Endodermal cell (in vitro differentiated cells): ENCODE data around the gene NRL. TPM values are rescaled to one million over a fixed set of nuclear protein-coding genes. Genes with fewer than 3 reads are reported as not detected.
"Not testable (repeated sequence)": the region's sequence is repeated elsewhere in the genome, so short reads cannot be mapped to it uniquely, and the experiment has no call there.

ENCODE experiments used
- DNase-seq: peaks from one replicate; pipeline ENCODE4 v3.0.0-alpha.2; 2017
- H3K27ac ChIP-seq: 2 replicates; pipeline ENCODE4 v1.5.1; 2013; ENCODE audit warnings: mild to moderate bottlenecking, low read depth, low read length, moderate library complexity
- H3K27me3 ChIP-seq: 2 replicates; pipeline ENCODE4 v1.6.1; 2013; ENCODE audit warnings: mild to moderate bottlenecking, low read length, moderate library complexity; ENCODE audit not compliant: insufficient read depth, control insufficient read depth, poor library complexity, severe bottlenecking
- H3K36me3 ChIP-seq: 2 replicates; pipeline ENCODE4 v1.7.0; 2013; ENCODE audit warnings: mild to moderate bottlenecking, low read length, moderate library complexity; ENCODE audit not compliant: control insufficient read depth, insufficient read depth
- H3K4me1 ChIP-seq: one replicate; pipeline ENCODE4 v1.7.0; 2013; ENCODE audit warnings: low read length; ENCODE audit not compliant: control insufficient read depth, insufficient read depth
- H3K4me3 ChIP-seq: 2 replicates; pipeline ENCODE4 v1.5.1; 2013; ENCODE audit warnings: mild to moderate bottlenecking, low read length, moderate library complexity
- H3K9ac ChIP-seq: 2 replicates; pipeline ENCODE4 v1.6.1; 2013; ENCODE audit warnings: mild to moderate bottlenecking, low read length, moderate library complexity; ENCODE audit not compliant: poor library complexity, severe bottlenecking; ENCODE audit errors: extremely low read depth
- H3K9me3 ChIP-seq: 2 replicates; pipeline ENCODE4 v1.6.1; 2013; ENCODE audit warnings: mild to moderate bottlenecking, low read length, moderate library complexity; ENCODE audit not compliant: control insufficient read depth
- H3K27ac Mint-ChIP-seq: 2 replicates; pipeline ENCODE4 v1.8.0; 2020; ENCODE audit warnings: mixed read lengths
- H3K27me3 Mint-ChIP-seq: 2 replicates; pipeline ENCODE4 v1.8.0; 2021; ENCODE audit warnings: mild to moderate bottlenecking, mixed read lengths; ENCODE audit not compliant: insufficient read depth
- H3K36me3 Mint-ChIP-seq: 2 replicates; pipeline ENCODE4 v1.8.0; 2020; ENCODE audit warnings: low read depth, mixed read lengths
- H3K4me1 Mint-ChIP-seq: 2 replicates; pipeline ENCODE4 v1.8.0; 2020; ENCODE audit warnings: mixed read lengths
- H3K4me3 Mint-ChIP-seq: 2 replicates; pipeline ENCODE4 v1.8.0; 2020; ENCODE audit warnings: mild to moderate bottlenecking, moderate library complexity, mixed read lengths
- H3K9me3 Mint-ChIP-seq: 2 replicates; pipeline ENCODE4 v1.8.0; 2020; ENCODE audit warnings: mild to moderate bottlenecking, mixed read lengths
- CTCF ChIP-seq: fragments of 200-600 bp; sonication (generic); conservative IDR thresholded peaks from 2 replicates; pipeline ENCODE4 v1.5.0; 2021; ENCODE audit warnings: antibody characterized with exemption, mild to moderate bottlenecking
- WGBS, 2 experiments: methylation state at CpG; one replicate each; pipeline versions ENCODE4 v1.1.5 to v1.1.7; 2013; ENCODE audit warnings: missing lambda C conversion rate in 2 of 2, mixed read lengths in 1 of 2; ENCODE audit not compliant: insufficient coverage in 1 of 2, insufficient read length in 1 of 2; 5-methylcytosine and 5-hydroxymethylcytosine counted together
- total RNA-seq, 2 donors: library from RNA; stranded (reverse); fragmentation: NEBNext Ultra II Directional in 1 of 2; extraction: Animal tissue kit (Norgen Biotek cat#: 25700) in 1 of 2; gene quantifications; 2 replicates in 1 of 2; 3 replicates in 1 of 2; pipeline ENCODE4 v1.2.1, GENCODE V29; 2021

The NRL gene
- total RNA-seq, 2 donors from 2014 or later, result 1.9 TPM

GRCh38 chr14:24051789-24052655 lies 62.7 kb downstream of the NRL start, which contains the start of gene CARMIL3:
Gene CARMIL3, plus strand, starts transcription at chr14:24052009. Its CDS starts 145 bp downstream, at chr14:24052154.
- Histone ChIP-seq H3K27ac (peak within 1 kb of the TSS; percentile 53), H3K36me3 (no peaks in the 10 kb centered on the region), H3K4me1 (no peaks in the 10 kb centered on the region), H3K27me3 (no peaks in the 10 kb centered on the region), H3K9ac (peak within 1 kb of the TSS; percentile 49), H3K9me3 (no peaks in the 10 kb centered on the region), H3K4me3 (peak within 1 kb of the TSS; percentile 77)
- Mint-ChIP-seq H3K9me3 (no peaks in the 10 kb centered on the region), H3K36me3 (no peaks in the 10 kb centered on the region), H3K4me3 (peak within 1 kb of the TSS; percentile 50), H3K27me3 (peaks cover 6% of the 10 kb centered on the region), H3K4me1 (peaks cover 12% of the 10 kb centered on the region), H3K27ac (peak within 1 kb of the TSS; percentile 16)
- no peak for TF ChIP-seq CTCF
- 0% methylated on average over 9 to 92 of the region's 92 CpGs for WGBS, 2 experiments
- peak; percentile 91 for DNase-seq

DNA sequence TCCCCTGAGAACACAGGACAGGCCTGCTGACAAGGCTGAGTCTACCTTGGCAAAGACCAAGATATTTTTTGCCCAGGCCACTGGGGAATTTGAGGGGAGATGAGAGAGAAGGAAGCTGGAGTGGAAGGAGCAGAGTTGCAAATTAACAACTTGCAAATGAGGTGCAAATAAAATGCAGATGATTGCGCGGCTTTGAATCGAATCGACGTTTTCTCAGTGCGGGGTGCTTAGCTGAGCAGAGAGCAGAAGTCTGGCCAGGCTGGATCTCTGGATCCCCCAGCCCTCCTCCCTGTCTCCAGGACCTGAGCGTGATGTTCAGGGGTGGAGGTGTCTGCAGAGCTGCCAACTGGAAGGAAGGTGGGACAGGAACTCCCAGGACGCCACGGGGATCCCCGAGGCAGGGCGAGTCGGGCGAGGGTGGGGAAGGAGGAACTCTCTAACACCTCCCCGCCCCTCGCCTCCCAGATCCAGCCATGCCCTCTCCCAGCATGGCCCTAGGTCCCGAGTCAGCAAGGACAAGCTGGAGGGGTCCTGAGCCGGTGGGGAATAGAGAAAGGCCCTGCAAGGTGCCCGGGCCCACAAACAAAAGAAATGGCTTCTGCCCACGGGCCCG lies 63.5 kb downstream of the NRL start:
- Mint-ChIP-seq H3K27ac (peak overlapping the region; percentile 16), H3K36me3 (no peaks in the 10 kb centered on the region), H3K9me3 (no peaks in the 10 kb centered on the region), H3K4me3 (peak overlapping the region; percentile 50), H3K4me1 (peaks cover 12% of the 10 kb centered on the region), H3K27me3 (peaks cover 6% of the 10 kb centered on the region)
- 18% methylated on average over 20 of the region's 20 CpGs; no CpG with 5 or more reads in 1 of the 2 experiments for WGBS, 2 experiments
- H3K36me3 ChIP-seq, result no peaks in the 10 kb centered on the region
- H3K27ac ChIP-seq, result peak overlapping the region; percentile 53
- peak; percentile 78 for DNase-seq
- no peaks in the 10 kb centered on the region for H3K9me3 ChIP-seq
- TF ChIP-seq CTCF, result no peak
- peak overlapping the region; percentile 49 for H3K9ac ChIP-seq
- H3K4me1 ChIP-seq, result no peaks in the 10 kb centered on the region
- H3K4me3 ChIP-seq, result peak overlapping the region; percentile 77
- no peaks in the 10 kb centered on the region for H3K27me3 ChIP-seq

GRCh38 chr14:24050753-24051152 lies 64.0 kb downstream of the NRL start:
- 70 to 100% methylated on average over 1 to 8 of the region's 8 CpGs for whole genome bisulfite sequencing, 2 experiments

DNA sequence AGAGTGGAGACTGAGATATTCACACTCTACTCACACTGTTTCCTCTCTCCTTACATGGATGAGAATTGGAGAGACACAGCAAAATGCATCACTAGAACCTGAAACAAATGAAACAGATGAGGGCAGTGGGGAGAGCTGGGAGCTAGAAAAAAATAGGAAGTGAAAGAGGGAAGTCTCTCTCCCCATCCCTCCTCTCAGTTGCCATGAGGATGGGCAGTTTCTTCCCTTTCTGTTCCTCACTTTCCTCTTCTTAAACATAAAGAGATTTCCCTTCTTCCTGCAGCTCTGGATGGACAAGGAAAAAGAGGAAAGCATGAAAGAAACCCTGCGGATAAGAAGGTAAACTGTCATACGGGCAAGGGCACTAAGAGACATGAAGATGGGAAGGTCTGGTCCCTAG lies 65.7 kb downstream of the NRL start:
- not testable (repeated sequence) for H3K9me3 ChIP-seq, H3K27me3 ChIP-seq, H3K27ac Mint-ChIP-seq, H3K4me3 Mint-ChIP-seq, H3K4me1 ChIP-seq, H3K4me3 ChIP-seq, DNase-seq, H3K36me3 Mint-ChIP-seq, H3K27ac ChIP-seq, H3K9ac ChIP-seq, H3K36me3 ChIP-seq, H3K9me3 Mint-ChIP-seq
- Mint-ChIP-seq H3K4me1 (peaks cover 12% of the 10 kb centered on the region), H3K27me3 (peaks cover 13% of the 10 kb centered on the region)
- 92% methylated on average over 2 of the region's 2 CpGs; no CpG with 5 or more reads in 1 of the 2 experiments for WGBS, 2 experiments

More at GRCh38 chr14:24050753-24051152, 64.0 kb downstream of the NRL start:
- not testable (repeated sequence) for H3K27me3 Mint-ChIP-seq, H3K9me3 ChIP-seq, H3K4me1 ChIP-seq, H3K27ac ChIP-seq, H3K27me3 ChIP-seq, H3K36me3 ChIP-seq, H3K9me3 Mint-ChIP-seq, H3K9ac ChIP-seq, H3K27ac Mint-ChIP-seq, H3K4me3 ChIP-seq, H3K36me3 Mint-ChIP-seq
- Mint-ChIP-seq H3K4me1 (peaks cover 12% of the 10 kb centered on the region), H3K4me3 (peak overlapping the region; percentile 50)
- DNase-seq, result peak; percentile 50
